ENCODE results near the gene DEFB110.

DEFB110 gene

DNA sequence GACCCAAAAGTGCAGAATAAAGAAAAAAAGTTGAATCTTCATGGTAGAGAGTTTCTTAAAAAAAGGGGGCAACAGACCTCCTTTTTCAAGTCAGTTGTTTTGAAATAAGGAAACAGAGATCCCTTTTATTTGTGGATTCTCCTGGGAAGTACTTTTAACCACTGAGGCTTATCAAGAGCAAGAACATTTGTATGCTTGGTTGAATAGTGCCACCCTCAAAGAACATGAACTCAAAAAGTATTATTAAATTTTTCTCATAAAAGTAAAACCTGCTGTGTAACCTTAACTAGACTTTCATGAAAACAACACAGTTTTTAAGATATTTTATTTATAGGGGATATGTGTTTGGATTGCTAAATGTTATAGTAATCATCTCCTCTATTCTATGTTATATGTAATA, at the start of gene DEFB110:
DEFB110 (minus strand) TSS at position 101 of the 400 bp plus-strand sequence; CDS start at position 42, 59 bp downstream.
- DNase-seq: no peak

DNA sequence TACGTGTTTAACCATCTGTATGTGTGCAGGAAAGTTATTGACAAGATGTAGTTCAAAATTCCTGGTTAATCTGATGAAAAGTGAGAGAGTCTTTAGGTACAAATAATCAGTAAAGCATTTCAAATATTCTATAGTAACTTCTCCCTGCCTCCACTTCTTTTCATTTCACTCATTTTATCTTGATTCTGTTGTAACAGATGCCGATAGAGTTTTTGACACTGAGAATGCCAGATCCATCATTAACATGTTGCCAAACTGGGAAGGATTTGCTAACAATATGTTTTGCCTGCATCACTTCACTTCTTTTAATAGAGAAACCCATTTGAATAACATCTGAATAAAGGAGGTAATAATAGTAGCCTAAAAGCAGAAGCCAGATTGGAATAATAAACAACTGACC, 48.3 kb upstream of the DEFB110 start:
- DNase-seq: no peak

DNA sequence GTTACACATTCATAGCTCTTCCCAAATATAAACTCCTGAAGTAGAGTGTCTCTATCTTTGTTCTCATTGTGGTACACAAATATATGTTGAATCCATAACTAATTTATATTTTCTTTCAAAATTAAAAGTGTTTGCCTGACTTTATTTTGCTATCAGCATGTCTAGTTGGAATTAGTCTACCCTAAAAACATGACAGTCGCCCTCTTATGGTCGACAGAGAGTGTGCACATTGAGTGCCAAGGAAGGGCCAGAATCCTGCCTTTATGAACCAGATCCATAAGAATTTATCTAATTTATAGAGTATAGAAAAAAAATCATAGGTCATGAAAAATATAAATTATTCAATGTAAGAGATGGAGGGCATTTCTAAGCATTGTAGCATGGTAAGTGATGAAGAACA, 40.3 kb upstream of the DEFB110 start:
- no peak for DNase-seq

DNA sequence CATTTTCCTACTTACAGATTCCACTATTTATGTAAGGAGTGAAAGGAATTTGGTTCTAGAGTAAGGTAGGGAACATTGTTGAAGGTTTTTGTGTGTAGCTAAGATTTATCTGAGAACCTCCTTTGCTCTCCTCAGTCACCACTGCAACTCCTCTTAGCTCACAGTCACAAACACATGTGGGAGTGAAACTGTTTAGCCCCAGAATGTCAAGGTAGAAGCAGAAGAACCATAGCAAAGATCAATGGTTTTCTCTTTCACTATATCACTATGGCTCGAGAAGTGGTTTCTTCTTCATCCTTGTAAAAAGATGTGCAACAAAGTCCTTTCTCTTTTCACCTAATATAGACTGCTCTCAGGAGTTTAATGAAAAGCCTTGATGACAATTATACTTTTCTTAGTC, 34.4 kb upstream of the DEFB110 start:
- no peak for DNase-seq

DNA sequence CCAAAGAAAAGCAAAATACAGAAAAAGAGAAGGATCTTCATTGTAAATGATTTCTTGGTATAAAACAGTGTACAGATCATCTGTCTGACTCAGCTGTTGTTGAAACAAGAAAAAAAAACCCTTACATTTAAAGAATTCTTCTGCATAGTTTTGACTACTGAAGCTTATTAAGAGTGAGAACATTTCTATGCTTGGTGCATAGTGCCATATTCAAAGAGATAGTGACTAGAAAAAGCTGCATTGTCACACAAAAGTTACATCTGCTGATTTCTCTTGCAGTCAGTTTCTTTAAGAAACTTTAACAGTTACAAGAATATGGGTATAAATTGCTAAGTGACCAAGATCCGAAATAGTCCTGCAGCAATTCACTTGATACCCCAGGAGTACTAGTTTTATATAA, 28.0 kb upstream of the DEFB110 start, which contains the start of gene DEFB112:
DEFB112 (minus strand) TSS at position 101 of the 400 bp plus-strand sequence; CDS start at position 41, 60 bp downstream.
- DNase-seq: no peak

DNA sequence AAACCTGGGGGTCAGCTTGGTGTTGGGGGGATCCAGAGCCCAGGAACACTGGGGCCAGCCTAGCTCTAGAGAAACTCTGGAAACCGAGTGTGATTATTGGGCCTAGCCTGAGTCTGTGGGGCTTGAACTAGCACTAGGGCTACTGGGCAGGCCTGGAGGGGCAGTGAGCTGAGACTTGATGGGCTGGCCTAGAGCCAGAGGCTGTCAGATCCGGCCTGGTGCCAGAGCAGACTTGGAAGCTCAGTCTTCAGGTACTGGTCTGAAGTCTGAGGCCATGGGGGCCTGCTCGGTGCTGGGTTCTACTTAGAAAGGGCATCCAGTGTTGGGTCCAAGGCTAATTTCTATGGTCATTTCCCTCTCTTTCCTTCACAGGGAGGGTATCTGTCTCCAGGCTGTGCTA, 25.2 kb upstream of the DEFB110 start:
- DNase-seq: no peak

DNA sequence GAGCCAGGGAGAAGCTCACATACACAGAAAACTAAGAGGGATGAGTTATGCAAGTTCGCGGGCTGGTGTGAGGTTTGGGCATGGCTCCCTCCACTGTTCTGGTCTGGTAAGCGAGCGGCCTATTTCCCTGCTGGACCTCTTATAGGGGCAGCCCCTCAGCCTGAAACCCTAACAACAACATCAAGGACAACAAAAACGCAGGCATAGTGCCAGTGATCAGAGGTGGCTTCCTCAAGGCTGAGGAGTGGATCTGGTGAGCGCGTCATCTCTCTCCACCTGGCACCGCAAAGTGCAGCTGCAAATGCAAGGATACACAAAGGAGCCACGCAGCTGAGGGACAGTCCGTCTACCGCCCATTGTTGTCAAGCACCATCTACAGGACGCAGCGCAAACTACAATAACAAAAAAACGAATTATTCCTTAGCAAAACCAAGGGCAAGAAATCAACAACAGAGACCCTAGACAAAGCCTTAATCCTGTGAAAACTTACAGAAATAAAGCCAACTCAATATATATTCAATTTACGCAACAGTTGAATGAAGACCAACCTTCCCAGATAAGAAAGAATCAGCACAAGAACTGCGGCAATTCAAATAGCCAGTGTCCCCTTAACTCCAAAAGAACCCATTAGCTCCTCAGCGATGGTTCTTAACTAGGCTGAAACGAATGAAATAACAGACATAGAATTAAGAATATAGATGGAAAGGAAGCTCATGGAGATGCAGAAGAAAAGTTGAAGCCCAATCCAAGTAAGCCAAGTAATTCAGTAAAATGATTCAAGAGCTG, 9.2 kb upstream of the DEFB110 start:
- DNase-seq: peak; percentile 0 to 13

DNA sequence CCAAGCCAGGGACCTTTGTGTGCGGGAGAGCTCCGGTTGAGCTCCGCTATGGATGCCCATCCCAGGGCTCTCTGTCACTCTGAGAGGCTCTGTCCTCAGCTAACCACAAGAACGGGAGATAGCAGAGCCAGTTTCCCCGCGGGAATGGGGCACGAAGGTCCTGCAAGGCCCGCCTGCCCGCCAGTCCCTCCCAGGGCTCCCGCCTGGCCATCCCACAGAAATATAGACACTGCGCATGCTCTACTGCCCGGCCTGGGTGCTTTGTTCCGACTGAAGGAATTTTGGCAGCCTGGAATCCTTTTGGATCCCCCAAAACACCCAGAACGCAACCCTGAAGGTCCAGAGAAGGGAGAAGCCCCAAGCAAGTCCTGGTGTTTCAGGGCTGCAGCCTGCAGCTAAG, 8.6 kb upstream of the DEFB110 start:
- DNase-seq: no peak

DNA sequence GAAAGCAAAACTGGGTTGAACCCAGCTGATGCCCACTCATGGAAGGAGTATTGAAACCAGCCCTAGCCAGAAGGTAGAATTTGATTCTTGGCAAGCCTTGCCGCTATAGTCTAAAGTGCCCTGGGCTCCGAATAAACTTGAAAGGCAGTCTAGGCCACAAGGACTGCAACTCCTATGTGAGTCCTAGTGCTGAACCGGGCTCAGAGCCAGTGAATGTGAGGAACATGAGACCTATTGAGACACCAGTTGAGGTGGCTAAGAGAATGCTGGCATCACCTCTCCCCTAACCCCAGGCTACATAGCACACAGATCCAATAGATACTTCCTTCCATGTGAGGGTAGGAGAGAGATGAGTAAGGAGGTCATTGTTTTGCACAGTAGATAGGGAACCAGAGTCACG, 3.5 kb upstream of the DEFB110 start:
- no peak for DNase-seq

DNA sequence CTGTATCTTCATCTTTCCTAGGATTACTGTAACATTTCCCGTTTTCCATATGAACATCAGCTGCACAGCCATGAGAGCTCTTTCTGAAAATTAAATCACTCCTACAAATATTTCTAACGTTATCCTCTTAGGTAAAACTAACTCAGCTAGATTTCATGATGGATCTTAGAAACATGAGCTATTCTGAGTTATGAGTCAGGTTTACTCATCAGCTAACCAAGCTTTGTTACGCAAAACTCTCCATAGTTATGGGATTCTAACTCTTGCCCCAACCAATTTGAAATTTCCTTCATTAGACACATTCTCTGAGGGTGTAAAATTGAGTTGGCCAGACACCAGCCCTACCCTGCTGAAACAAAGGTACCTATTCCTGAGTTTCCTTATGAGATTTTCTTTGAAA, 14.0 kb downstream of the DEFB110 start:
- DNase-seq: no peak

DNA sequence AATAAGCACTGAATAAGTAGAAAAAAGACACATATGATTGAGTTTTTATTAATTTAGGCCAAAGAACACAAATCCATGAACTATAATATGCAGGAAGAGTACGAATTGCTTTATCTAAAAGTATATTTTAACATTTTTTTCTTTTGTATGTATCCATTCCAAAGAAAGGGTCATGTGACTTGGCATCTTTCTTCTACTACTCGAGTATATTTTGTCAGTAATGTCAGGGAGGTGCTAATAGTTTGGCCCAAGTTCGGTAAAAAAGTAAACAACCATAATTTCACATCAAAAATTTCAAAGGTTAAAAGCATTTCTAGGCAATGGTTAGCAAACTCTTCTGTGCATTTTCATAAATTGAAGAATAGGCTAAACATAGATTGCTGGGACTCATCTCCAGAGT, 18.7 kb downstream of the DEFB110 start:
- no peak for DNase-seq

DNA sequence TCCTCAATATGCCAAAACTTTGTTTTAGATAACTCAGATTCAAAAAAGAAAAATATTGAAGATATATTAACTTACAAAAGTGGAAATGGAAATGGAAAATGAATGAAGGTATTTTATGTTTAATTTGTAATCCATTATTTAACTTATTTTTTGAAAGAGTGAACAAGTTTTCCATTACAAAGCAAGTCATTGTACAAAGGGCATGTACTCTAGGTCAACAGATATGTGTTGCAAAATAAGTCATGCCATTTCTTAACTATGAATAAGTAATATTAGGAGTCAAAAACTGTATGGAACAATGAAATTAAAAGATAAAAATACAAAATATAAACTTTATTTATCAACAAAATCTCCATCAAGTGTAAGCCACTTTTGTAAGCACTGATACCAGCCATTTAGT, 26.5 kb downstream of the DEFB110 start:
- no peak for DNase-seq

DNA sequence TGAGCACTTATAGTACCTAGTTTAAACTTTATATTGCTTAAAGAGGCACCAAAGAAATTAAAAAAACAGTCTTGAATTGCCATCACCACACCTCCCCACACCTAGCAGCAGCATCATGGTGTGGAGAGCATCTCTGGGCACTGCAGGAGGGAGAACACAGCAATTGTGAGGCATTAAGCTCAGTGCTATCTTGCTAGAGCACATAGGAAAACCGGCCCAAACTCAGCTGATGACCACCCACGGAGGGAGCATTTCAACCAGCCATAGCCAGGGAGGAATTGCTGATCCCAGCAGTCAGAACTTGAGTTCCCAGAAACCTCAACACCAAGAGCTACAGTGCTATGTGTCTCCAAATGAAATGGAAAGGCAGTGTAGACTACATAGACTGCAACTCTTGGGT, 32.9 kb downstream of the DEFB110 start:
- no peak for DNase-seq

DNA sequence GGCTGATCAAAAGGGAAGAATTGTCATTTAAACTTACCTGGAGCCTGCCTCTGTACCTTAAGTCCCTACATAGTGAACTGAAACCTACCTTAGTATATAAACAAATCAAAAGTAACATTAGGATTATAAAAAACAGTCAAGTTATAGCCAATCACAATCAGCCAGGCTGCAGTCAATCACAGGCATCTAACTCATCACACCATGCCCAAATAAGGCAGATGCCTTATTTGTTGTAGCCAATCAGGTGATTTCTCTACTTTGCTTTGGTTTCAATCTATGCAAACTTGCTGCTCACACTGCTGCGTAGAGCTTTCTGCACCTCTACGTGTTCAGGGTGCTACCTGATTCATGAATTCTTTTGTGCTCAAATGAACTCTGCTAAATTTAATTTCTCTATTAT, 34.0 kb downstream of the DEFB110 start:
- DNase-seq: no peak

DNA sequence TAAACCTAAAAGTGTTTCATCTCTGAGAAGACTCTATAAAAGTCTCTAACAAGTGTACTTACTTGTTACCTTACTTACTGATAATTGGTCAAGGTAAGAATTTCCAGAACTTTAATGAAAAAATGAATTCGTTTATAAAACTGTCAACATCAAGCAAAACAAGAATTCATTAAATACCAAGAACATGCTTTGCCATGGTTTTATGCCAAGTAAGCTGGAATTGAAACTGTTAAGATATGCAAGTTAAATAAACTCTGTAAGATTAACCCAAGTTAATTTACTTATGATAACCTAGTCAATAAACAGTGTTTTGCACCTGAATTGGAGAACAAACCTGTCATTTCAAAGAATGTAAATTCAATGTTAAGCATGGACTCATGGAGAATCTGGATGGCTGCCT, 35.2 kb downstream of the DEFB110 start:
- DNase-seq: no peak

DNA sequence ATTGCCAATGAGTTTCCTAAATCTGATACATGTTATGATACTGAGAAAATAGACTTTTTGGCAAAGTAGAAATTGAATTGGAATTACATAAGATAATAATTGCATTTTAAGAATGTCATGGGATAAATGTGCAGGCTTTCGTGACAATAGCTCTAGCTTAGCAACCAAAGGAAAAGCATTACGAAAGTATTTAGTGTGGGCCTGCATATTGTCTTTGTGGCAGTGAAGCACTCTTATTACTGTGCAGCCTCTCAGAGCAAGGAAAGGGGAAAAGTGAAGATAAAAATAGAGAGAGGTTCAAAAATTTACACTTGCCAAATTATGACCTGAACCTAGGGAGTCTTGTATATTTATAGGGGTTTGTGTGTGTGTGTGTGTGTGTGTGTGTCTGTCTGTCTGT, 39.7 kb downstream of the DEFB110 start:
- DNase-seq: no peak

DNA sequence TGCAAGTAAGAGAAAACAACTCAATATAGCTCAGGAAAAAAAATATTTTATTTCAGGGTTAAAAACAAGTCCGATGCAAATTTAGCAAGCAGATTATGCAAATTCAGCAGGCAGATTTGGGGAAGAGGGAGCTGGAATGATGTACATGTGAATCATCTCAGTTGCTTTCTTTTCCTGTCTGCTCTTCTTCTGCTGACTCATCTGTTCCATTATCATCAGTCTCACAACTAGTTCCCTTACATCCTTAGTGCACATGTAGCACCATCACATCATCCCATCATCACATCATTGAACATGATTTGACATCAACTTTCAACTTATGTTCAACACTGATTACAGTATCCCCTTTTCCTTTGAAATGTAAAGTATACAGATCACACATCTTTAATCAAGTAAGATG, 40.9 kb downstream of the DEFB110 start:
- no peak for DNase-seq

DNA sequence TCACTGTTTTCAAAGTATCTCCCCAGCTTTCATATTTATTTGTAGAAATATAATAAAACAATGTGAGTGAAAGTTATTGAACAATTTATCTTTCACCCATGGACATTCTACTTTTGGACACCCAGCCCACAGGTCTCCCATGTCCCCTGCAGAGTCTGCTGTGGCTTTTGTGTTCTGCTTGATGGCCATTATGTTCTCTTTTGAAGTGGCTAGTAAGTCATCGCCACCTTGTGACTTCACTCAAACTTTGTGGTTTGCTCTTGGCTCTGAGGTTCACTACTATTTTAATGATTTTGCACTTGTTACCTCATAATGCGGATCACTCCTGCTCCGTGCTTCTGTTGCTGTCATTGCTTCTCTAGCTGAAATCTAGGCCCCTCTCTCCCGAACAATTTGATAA, 42.2 kb downstream of the DEFB110 start:
- DNase-seq: no peak

DNA sequence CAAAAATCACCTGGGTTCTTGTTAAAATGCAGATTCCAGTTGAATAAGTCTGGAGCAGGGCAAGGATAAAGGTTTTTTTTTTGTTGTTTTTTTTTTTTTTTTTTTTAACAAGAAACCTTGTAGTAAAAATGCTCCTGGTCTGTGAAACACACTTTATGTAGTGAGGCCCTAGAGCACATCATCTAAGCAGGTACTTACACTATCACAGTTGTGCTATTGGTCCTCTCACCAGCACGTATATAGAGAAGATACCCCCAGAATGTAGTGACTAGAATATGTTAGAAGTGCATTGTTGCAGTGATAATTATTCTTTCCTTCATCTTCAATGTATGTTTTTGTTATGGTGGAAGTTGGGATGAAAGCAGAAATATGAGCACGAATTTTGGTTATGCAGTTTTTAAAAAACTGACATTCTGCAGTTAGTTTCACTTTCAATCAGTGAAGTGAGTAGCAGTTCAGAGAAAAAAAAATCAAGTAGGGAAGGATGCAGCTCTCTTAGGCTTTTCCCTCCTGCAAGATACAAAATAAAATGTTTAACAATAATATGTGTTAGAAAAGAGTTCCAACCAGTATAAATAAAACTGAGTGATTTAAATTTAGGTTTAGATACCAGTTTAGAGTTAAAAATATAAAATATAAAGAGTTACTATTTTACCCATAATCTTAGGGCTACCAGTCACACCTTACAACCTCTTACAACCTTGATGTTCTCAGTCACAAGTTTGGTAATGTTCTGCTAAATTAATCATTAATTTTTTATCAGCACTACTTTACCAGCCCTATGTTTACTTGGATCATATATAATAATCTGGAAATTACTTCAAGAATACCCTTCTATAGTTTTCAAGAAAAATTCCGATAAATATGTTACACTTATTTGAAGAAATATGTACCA, 43.2 kb downstream of the DEFB110 start:
- no peak for DNase-seq

DNA sequence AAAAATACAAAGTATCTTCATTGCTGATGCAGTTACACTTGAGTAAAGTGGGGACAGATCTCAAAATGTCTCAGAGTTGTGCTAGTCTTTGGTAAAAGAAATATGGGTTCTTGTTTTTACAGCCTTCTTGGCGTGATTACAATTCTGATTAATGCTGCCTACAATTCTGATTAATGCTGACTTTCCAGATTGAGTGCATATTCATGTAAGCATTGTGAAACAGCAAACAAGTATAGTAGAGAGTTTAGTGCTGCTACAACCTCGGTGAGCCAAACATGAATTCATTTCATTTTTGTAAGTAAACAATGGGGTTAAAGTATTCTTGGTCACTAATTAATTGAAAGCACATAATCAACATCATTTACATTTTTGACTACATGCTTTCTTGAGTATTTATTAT, 52.2 kb downstream of the DEFB110 start, which contains the start of gene DEFB113:
DEFB113 (minus strand) TSS at position 21 of the 400 bp plus-strand sequence; CDS start at position 21, 0 bp downstream.
- DNase-seq: no peak

Data from NCI-H524 (cell line).